ENCODE data around the gene NINJ2. TPM values are rescaled to one million over a fixed set of nuclear protein-coding genes. Genes with fewer than 3 reads are reported as not detected.
A peak's percentile ranks its signal among the peaks of the same experiment; 100 is the strongest.
"Not testable (repeated sequence)": the region's sequence is repeated elsewhere in the genome, so short reads cannot be mapped to it uniquely, and the experiment has no call there.

NINJ2 gene
- total RNA-seq = 1 to 10 TPM; 2.2 to 2.5 TPM

GRCh38 chr12:663293-663871, at the start of gene NINJ2:
NINJ2 (minus strand) TSS chr12:663445; CDS start chr12:663360, 85 bp downstream.
- H3K9me3 Mint-ChIP-seq = no peaks in the 10 kb centered on the region
- ChIA-PET POLR2A (interaction anchor here (0.8 to 1.6 kb wide), 5 partner anchors 21 to 91 kb away, joined by 3 to 8 read pairs (median 3); no protein-coding TSS in a partner anchor), CTCF (interaction anchor here (0.6 to 1.8 kb wide), 9 partner anchors 11 to 113 kb away, joined by 3 to 10 read pairs (median 4); no protein-coding TSS in a partner anchor)
- intact Hi-C loops (cut with micrococcal nuclease) = no loop called here
- H3K36me3 Mint-ChIP-seq (ENCODE audit: low read depth) = no peaks in the 10 kb centered on the region
- TF ChIP-seq CTCF (IDR thresholded peaks at IDR 0.05) = no peak
- H3K4me1 Mint-ChIP-seq (ENCODE audit: low read depth) = peaks cover 56% of the 10 kb centered on the region
- H3K4me3 Mint-ChIP-seq = peak within 1 kb of the TSS; percentile 59
- H3K27ac Mint-ChIP-seq = peak within 1 kb of the TSS; percentile 79
- DNase-seq (peak; percentile 52), ATAC-seq (peak; percentile 38)
- H3K27me3 Mint-ChIP-seq = no peaks in the 10 kb centered on the region

GRCh38 chr12:712172-712863, 49.1 kb upstream of the NINJ2 start:
- Mint-ChIP-seq H3K4me3 (no peak overlapping the region), H3K27ac (peak overlapping the region; percentile 67), H3K27me3 (no peaks in the 10 kb centered on the region), H3K36me3 (ENCODE audit: low read depth) (no peaks in the 10 kb centered on the region), H3K9me3 (no peaks in the 10 kb centered on the region), H3K4me1 (ENCODE audit: low read depth) (peaks cover 35% of the 10 kb centered on the region)
- ChIA-PET CTCF (interaction anchor here (0.7 to 1.7 kb wide), 10 partner anchors 12 to 143 kb away, joined by 3 to 4 read pairs (median 3); partner anchors contain the start of gene WNK1), POLR2A (interaction anchor here (0.7 to 3.5 kb wide), 9 partner anchors 10 to 70 kb away, joined by 3 to 15 read pairs (median 5); partner anchors contain the start of gene WNK1)
- no peak for TF ChIP-seq CTCF (IDR thresholded peaks at IDR 0.05)
- ATAC-seq (no peak), DNase-seq (no peak)
- intact Hi-C loops (cut with micrococcal nuclease) = loop anchor here (5.0 kb wide), 1 partner anchor 40 kb away; the partner anchor contains the start of gene WNK1

GRCh38 chr12:709455-710020, 46.3 kb upstream of the NINJ2 start:
- Mint-ChIP-seq H3K4me1 (ENCODE audit: low read depth) (peaks cover 21% of the 10 kb centered on the region), H3K9me3 (no peaks in the 10 kb centered on the region), H3K27ac (no peak overlapping the region), H3K36me3 (ENCODE audit: low read depth) (no peaks in the 10 kb centered on the region), H3K27me3 (no peaks in the 10 kb centered on the region), H3K4me3 (no peak overlapping the region)
- ChIA-PET POLR2A (no interaction called here), CTCF (interaction anchor here (0.6 to 1.0 kb wide), 3 partner anchors 13 to 105 kb away, joined by 3 to 5 read pairs (median 3); no protein-coding TSS in a partner anchor)
- TF ChIP-seq CTCF (IDR thresholded peaks at IDR 0.05) = no peak
- no peak for ATAC-seq
- intact Hi-C loops (cut with micrococcal nuclease) = loop anchor here (5.0 kb wide), 1 partner anchor 43 kb away; the partner anchor contains the start of gene WNK1
- DNase-seq = no peak

GRCh38 chr12:708084-708483, 44.8 kb upstream of the NINJ2 start:
- H3K36me3 Mint-ChIP-seq (ENCODE audit: low read depth); H3K4me3 Mint-ChIP-seq; ATAC-seq; H3K27ac Mint-ChIP-seq; H3K27me3 Mint-ChIP-seq; intact Hi-C loops (cut with micrococcal nuclease); DNase-seq; H3K9me3 Mint-ChIP-seq; CTCF ChIA-PET; POLR2A ChIA-PET: not testable (repeated sequence)
- peaks cover 18% of the 10 kb centered on the region for H3K4me1 Mint-ChIP-seq (ENCODE audit: low read depth)

GRCh38 chr12:704516-705242, 41.4 kb upstream of the NINJ2 start:
- no peaks in the 10 kb centered on the region for H3K9me3 Mint-ChIP-seq
- no peak for ATAC-seq
- CTCF ChIA-PET = no interaction called here

More at GRCh38 chr12:704516-705242, 41.4 kb upstream of the NINJ2 start:
- POLR2A ChIA-PET = no interaction called here
- no peak overlapping the region for H3K27ac Mint-ChIP-seq
- DNase-seq = no peak
- peaks cover 8% of the 10 kb centered on the region for H3K4me1 Mint-ChIP-seq (ENCODE audit: low read depth)
- H3K36me3 Mint-ChIP-seq (ENCODE audit: low read depth) = no peaks in the 10 kb centered on the region
- H3K27me3 Mint-ChIP-seq = no peaks in the 10 kb centered on the region
- intact Hi-C loops (cut with micrococcal nuclease) = no loop called here
- no peak for TF ChIP-seq CTCF (IDR thresholded peaks at IDR 0.05)
- no peak overlapping the region for H3K4me3 Mint-ChIP-seq
